ENCODE data around the gene TRDN.
"Not testable (repeated sequence)": the region's sequence is repeated elsewhere in the genome, so short reads cannot be mapped to it uniquely, and the experiment has no call there.

The TRDN gene

DNA sequence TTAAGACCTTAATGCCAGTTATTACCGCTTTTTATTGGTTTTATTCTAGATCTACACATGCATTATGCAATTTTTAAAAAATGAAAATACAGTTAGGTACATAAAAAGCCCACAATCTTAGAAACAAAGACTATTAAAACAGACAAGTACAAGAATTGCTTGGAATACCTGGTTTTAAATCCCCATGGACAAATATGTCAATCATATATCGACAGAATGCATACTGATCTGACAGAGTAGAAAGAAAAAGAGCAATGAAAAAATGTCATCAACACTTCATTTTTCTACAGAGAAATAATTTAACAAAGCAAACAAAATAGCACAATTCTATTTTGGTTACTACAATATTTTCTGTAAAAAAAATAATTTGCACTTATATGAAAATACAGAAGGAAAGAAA lies 139.7 kb downstream of the TRDN start:
- DNase-seq: no peak

- no peak for DNase-seq
Measured at GRCh38 chr6:123489589-123489988, 147.2 kb downstream of the TRDN start.

DNA sequence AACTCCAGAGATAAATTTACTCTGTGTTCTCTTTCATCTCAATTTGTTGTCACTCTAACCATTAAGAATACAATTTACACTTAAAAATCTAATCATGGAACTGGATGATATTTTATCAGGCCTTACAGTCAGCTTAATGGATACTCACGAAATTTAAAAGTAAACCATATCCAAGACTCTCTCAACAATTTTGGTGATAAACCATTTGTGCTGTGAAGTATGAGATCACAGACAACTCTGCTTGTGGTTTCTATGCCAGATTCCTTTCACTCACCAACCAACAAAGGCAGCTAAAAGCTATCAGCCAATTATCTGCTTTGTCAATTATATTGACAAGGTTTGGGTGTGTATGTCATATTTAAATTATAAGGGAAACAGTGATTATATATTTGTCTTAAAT lies 155.8 kb downstream of the TRDN start:
- DNase-seq: no peak

DNA sequence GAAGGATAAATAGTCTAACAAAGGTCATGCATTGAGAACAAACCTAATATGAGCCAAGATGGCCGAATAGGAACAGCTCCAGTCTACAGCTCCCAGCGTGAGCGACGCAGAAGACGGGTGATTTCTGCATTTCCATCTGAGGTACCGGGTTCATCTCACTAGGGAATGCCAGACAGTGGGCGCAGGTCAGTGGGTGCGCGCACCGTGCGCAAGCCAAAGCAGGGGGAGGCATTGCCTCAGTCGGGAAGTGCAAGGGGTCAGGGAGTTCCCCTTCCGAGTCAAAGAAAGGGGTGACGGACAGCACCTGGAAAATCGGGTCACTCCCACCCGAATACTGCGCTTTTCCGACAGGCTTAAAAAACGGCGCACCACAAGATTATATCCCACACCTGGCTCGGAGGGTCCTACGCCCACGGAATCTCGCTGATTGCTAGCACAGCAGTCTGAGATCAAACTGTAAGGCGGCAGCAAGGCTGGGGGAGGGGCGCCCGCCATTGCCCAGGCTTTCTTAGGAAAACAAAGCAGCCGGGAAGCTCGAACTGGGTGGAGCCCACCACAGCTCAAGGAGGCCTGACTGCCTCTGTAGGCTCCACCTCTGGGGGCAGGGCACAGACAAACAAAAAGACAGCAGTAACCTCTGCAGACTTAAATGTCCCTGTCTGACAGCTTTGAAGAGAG lies 164.6 kb downstream of the TRDN start:
- not testable (repeated sequence) for DNase-seq

GRCh38 chr6:123467392-123467791 lies 169.4 kb downstream of the TRDN start:
- no peak for DNase-seq

GRCh38 chr6:123462152-123462551 lies 174.6 kb downstream of the TRDN start:
- DNase-seq: no peak

DNA sequence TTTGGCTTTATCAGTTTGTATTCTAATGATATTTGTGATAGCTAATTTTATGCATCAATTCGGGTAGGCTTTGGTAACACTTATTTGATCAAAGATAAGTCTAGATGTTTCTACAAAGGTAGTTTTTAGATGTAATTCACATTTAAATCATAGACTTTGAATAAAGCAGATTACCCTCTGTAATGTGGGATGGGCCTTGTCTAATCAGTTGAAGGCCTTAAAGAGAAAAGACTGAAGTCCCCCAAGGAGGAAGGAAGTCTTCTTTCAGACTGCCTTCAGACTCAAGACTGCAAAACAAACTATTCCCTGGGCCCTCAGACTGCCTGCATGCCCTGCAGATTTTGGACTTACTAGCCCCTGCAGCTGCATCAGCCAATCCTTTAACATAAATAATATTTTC lies 178.5 kb downstream of the TRDN start:
- DNase-seq: no peak

GRCh38 chr6:123456836-123457235 lies 179.9 kb downstream of the TRDN start:
- no peak for DNase-seq

GRCh38 chr6:123454448-123454847 lies 182.3 kb downstream of the TRDN start:
- DNase-seq: no peak

GRCh38 chr6:123453071-123453470 lies 183.7 kb downstream of the TRDN start:
- DNase-seq: not testable (repeated sequence)

DNA sequence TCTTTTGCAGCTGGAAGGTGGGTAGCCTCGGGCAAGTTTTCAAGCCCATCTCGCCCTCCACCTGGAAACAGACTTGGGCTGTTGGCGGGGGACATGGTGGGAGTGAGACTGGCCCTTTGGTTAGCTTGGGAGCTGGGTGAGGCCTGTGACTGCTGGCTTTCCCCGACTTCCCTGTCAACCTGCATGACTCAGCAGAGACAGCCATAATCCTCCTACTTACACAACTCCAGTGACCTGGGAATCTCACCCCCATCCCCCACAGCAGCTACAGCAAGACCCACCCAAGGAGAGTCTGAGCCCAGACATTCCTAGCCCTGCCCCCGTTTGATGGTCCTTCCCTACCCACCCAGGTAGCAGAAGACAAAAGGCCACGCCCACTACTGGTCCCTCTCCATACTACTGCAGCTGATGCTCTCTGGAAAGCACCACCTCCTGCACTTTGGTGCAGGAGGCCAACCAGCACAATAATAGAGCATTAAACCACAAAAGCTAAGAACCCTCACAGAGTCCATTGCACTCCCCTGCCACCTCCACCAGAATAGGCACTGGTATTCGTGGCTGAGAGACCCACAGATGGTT lies 188.4 kb downstream of the TRDN start:
- DNase-seq: no peak

DNA sequence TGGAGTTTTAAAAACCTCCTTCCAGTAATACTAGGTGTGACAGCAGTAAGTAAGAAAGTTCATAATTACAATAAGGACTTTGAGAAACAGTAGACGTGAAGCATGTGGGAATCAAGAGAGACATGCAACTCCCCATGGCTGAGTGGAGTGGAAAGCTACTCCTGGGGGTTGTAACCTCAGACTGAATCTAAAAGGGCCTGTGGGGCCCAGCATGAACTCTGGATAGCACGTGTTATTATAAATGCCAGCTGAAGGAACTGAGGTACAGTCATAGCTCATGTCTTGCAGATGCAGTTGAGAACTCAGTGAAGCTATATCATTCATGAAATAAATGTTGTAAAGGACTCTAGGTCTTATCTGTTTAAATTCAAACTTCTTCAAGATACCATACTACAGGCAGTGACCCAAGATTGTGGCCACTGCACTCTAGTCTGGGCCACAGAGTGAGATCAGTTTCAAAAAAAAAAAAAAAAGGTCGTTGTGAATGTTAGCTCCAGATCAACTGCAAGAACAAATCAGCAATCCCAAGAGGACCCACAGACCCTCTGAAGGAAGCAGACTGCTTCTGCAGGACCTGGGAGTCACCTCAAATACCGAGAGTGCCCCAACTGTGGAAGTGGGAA lies 189.3 kb downstream of the TRDN start:
- DNase-seq: no peak

- DNase-seq: no peak
Measured at GRCh38 chr6:123439371-123439770, 197.4 kb downstream of the TRDN start.

GRCh38 chr6:123434186-123434585 lies 202.6 kb downstream of the TRDN start:
- DNase-seq: no peak

DNA sequence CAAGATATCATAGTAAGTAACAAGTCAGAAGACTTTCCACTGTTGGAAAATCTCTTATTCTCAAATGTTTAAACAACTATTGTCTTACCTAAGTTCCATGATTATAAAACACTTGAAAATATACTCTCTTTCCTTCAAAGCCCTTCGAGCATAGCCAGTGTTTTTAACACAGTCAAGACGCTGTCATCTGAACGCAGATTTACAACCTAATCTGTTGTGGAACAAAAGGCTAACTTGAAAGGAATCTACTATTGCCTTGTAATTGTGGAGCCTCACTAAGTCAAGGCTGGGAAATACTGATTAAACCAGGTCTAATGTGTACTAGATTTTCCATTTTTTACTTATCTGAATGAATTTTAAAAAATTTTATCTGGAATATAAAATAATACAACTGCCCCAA lies 205.8 kb downstream of the TRDN start:
- DNase-seq: no peak

DNA sequence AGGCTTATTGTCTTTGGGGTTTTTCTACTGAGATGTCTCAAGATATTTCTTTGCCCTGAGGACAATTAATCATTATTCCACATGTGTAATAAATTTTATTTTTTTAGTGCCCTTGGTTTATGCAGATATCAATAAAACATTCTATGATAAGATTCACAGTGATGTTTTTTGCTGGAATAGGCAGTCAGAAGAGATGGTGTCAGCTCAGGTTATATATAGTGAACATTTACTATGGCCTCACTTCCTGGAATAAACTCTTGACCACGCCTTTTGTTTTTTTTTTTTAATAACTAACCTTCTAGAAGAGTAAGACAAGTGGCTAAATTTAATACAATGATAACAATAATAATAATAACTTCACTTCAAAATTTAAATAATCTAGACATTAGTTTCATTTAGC lies 209.7 kb downstream of the TRDN start:
- no peak for DNase-seq

GRCh38 chr6:123423130-123423529 lies 213.6 kb downstream of the TRDN start:
- no peak for DNase-seq

GRCh38 chr6:123420512-123420911 lies 216.2 kb downstream of the TRDN start:
- no peak for DNase-seq

DNA sequence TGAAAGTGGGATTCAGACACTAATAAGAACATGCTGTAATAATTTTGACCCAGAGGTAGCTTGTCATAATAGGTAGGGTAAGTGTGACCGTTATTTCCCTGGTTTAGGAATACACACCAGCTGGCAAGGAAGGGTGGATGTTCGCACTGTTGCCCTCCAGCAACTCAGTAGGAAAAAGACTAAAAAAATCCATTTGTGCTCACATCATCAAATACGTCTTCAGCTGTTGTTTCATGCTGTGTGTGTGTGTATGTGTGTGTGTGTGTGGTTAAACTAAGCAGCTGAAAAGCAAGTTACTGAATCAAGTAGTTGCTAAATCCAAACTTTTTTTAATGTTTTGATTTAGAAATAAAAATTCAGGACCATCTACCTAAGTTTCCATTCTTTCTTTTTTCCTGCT lies 218.7 kb downstream of the TRDN start:
- DNase-seq: no peak

DNA sequence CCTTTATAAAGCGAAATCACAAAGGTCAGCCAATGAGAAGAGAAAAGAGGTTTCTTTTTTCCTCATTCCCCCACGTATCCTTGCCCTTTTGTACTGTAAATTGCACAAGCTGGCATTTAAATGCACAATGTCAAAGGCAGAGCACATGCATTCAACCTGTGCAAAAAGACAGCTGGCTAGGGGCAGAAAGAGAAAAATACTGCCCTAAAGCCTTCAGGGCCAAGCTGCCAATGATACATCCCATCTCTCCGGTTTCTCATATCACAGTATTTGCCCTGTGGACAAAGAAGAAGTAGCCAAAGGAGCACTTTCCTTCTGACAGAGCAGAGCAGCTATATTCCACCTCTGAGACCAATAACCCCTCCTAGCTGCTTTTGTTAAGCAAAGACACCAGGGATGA lies 219.2 kb downstream of the TRDN start:
- DNase-seq: no peak

GRCh38 chr6:123415844-123416468 lies 220.8 kb downstream of the TRDN start:
- peak; percentile 32 for DNase-seq

DNA sequence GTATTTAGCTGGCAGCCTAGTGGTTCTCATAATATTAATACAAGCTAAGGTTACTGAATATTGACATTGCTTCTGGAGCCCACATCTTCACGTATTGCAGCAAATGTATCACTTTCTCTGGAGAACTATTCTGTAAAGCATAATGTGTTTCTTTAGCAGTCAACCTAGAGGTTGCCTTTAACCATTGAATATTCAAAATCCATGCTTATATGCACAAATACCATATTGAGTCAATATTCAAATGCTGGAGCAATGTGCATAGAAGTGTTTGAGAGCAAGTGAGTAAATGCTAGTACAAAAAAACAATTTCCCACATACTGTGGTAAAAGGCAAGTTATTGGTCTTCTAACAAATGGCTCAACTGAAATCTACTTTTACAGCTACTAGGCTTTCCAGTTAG lies 231.8 kb downstream of the TRDN start:
- no peak for DNase-seq

- no peak for DNase-seq
Measured at GRCh38 chr6:123402052-123402451, 234.7 kb downstream of the TRDN start.

DNA sequence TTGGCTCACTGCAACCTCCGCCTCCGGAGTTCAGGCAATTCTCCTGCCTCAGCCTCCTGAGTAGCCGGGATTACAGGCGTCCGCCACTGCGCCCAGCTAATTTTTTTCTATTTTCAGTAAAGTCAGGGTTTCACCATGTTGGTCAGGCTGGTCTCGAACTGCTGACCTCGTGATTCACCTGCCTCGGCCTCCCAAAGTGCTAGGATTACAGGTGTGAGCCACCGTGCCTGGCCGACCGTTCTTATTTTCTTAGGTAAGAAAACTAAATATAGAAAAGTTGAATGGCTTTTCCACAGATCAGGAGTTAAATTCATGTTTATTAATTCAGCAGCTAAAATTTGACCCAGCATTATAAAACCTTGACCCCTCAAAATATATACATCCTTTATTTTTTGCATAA lies 238.7 kb downstream of the TRDN start:
- DNase-seq: no peak

All from COR-L47 (cell line).